ENCODE results near the gene FIBP.

FIBP gene

GRCh38 chr11:65880027-65880426, 8.2 kb downstream of the FIBP start:
- no peak for DNase-seq (ENCODE audit: low read depth)
- TF ChIP-seq CTCF (IDR thresholded peaks at IDR 0.05; ENCODE audit: low read depth, low read length, missing control alignments): no peak
- H3K4me3 ChIP-seq (ENCODE audit: low read depth, low read length): no peak overlapping the region

- DNase-seq (ENCODE audit: low read depth): no peak
- H3K4me3 ChIP-seq (ENCODE audit: low read depth, low read length): no peak within 1 kb of the TSS
- no peak for TF ChIP-seq CTCF (IDR thresholded peaks at IDR 0.05; ENCODE audit: low read depth, low read length, missing control alignments)
These were observed 8.7 kb downstream of the FIBP start, which contains the start of gene CTSW for GRCh38 chr11:65879617-65880016. Gene CTSW (plus strand): TSS chr11:65879837. CDS start chr11:65879855, 18 bp downstream.

- peak overlapping the region; percentile 58 for H3K4me3 ChIP-seq (ENCODE audit: low read depth, low read length)
- no peak for TF ChIP-seq CTCF (IDR thresholded peaks at IDR 0.05; ENCODE audit: low read depth, low read length, missing control alignments)
- DNase-seq (ENCODE audit: low read depth): peak; percentile 65
These were observed 14.7 kb downstream of the FIBP start for GRCh38 chr11:65873318-65874156.

GRCh38 chr11:65872586-65873317, 15.5 kb downstream of the FIBP start, which contains the start of gene EFEMP2:
Gene EFEMP2 (minus strand): TSS chr11:65872800. CDS start chr11:65872354, 446 bp downstream.
- DNase-seq (ENCODE audit: low read depth): no peak
- peak within 1 kb of the TSS; percentile 58 for H3K4me3 ChIP-seq (ENCODE audit: low read depth, low read length)
- no peak for TF ChIP-seq CTCF (IDR thresholded peaks at IDR 0.05; ENCODE audit: low read depth, low read length, missing control alignments)

GRCh38 chr11:65871811-65872548, 16.3 kb downstream of the FIBP start:
- no peak for DNase-seq (ENCODE audit: low read depth)
- H3K4me3 ChIP-seq (ENCODE audit: low read depth, low read length): no peak overlapping the region

More at GRCh38 chr11:65871811-65872548, 16.3 kb downstream of the FIBP start:
- TF ChIP-seq CTCF (IDR thresholded peaks at IDR 0.05; ENCODE audit: low read depth, low read length, missing control alignments): no peak
